GM19193 (cell line): ENCODE results near the gene HBA1.
"Not testable (repeated sequence)": the region's sequence is repeated elsewhere in the genome, so short reads cannot be mapped to it uniquely, and the experiment has no call there.

Source experiments
- POLR2A ChIP-seq: IDR thresholded peaks from 4 replicates; pipeline ENCODE4 v1.6.1; 2011; ENCODE audit not compliant: insufficient read depth, insufficient read length; ENCODE audit errors: extremely low read depth

Gene HBA1

DNA sequence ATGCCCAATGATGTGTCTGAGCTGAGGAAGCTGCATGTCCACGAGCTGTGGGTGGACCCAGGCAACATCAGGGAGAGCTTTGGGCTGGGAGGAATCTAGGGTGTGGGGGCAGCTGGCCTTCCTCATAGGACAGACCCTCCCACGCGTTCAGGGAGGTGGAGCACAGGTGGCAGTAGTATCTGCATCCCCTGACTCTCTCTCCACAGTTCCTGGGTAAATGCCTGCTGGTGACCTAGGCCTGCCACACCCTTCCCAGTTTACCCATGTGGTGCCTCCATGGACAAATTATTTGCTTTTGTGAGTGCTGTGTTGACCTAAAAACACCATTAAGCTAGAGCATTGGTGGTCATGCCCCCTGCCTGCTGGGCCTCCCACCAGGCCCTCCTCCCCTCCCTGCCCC, 7.5 kb upstream of the HBA1 start:
- no peak for TF ChIP-seq POLR2A

DNA sequence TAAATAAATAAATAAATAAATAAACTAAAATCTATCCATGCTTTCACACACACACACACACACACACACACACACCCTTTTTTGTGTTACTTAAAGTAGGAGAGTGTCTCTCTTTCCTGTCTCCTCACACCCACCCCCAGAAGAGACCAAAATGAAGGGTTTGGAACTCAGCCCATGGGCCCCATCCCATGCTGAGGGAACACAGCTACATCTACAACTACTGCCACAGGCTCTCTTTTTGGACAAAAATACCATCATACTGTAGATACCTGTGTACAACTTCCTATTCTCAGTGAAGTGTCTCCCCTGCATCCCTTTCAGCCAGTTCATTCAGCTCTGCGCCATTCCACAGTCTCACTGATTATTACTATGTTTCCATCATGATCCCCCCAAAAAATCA, 5.7 kb upstream of the HBA1 start:
- no peak for TF ChIP-seq POLR2A

DNA sequence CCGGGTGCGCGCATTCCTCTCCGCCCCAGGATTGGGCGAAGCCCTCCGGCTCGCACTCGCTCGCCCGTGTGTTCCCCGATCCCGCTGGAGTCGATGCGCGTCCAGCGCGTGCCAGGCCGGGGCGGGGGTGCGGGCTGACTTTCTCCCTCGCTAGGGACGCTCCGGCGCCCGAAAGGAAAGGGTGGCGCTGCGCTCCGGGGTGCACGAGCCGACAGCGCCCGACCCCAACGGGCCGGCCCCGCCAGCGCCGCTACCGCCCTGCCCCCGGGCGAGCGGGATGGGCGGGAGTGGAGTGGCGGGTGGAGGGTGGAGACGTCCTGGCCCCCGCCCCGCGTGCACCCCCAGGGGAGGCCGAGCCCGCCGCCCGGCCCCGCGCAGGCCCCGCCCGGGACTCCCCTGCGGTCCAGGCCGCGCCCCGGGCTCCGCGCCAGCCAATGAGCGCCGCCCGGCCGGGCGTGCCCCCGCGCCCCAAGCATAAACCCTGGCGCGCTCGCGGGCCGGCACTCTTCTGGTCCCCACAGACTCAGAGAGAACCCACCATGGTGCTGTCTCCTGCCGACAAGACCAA, 4.0 kb upstream of the HBA1 start, which contains the start of gene HBA2:
TSS of gene HBA2 (plus strand) at position 503 of the 568 bp plus-strand sequence. CDS start at position 540, 37 bp downstream.
- TF ChIP-seq POLR2A = not testable (repeated sequence)

DNA sequence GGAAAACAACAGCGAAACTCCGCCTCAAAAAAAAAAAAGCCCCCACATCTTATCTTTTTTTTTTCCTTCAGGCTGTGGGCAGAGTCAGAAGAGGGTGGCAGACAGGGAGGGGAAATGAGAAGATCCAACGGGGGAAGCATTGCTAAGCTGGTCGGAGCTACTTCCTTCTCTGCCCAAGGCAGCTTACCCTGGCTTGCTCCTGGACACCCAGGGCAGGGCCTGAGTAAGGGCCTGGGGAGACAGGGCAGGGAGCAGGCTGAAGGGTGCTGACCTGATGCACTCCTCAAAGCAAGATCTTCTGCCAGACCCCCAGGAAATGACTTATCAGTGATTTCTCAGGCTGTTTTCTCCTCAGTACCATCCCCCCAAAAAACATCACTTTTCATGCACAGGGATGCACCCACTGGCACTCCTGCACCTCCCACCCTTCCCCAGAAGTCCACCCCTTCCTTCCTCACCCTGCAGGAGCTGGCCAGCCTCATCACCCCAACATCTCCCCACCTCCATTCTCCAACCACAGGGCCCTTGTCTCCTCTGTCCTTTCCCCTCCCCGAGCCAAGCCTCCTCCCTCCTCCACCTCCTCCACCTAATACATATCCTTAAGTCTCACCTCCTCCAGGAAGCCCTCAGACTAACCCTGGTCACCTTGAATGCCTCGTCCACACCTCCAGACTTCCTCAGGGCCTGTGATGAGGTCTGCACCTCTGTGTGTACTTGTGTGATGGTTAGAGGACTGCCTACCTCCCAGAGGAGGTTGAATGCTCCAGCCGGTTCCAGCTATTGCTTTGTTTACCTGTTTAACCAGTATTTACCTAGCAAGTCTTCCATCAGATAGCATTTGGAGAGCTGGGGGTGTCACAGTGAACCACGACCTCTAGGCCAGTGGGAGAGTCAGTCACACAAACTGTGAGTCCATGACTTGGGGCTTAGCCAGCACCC, 1.2 kb upstream of the HBA1 start:
- no peak for TF ChIP-seq POLR2A

DNA sequence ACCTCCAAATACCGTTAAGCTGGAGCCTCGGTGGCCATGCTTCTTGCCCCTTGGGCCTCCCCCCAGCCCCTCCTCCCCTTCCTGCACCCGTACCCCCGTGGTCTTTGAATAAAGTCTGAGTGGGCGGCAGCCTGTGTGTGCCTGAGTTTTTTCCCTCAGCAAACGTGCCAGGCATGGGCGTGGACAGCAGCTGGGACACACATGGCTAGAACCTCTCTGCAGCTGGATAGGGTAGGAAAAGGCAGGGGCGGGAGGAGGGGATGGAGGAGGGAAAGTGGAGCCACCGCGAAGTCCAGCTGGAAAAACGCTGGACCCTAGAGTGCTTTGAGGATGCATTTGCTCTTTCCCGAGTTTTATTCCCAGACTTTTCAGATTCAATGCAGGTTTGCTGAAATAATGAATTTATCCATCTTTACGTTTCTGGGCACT, 928 bp downstream of the HBA1 start:
- no peak for TF ChIP-seq POLR2A

DNA sequence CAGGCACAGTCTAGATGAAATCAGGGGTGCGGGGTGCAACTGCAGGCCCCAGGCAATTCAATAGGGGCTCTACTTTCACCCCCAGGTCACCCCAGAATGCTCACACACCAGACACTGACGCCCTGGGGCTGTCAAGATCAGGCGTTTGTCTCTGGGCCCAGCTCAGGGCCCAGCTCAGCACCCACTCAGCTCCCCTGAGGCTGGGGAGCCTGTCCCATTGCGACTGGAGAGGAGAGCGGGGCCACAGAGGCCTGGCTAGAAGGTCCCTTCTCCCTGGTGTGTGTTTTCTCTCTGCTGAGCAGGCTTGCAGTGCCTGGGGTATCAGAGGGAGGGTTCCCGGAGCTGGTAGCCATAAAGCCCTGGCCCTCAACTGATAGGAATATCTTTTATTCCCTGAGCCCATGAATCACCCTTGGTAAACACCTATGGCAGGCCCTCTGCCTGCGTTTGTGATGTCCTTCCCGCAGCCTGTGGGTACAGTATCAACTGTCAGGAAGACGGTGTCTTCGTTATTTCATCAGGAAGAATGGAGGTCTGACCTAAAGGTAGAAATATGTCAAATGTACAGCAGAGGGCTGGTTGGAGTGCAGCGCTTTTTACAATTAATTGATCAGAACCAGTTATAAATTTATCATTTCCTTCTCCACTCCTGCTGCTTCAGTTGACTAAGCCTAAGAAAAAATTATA, 1.6 kb downstream of the HBA1 start:
- TF ChIP-seq POLR2A = no peak

DNA sequence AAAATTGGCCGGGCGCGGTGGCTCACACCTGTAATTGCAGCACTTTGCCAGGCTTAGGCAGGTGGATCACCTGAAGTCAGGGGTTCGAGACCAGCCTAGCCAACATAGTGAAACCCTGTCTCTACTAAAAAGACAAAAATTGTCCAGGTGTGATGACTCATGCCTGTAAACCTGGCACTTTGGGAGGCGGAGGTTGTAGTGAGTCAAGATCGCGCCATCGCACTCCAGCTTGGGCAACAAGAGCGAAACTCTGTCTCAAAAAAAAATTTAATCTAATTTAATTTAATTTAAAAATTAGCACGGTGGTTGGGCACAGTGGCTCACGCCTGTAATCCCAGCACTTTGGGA, 2.2 kb downstream of the HBA1 start:
- TF ChIP-seq POLR2A = no peak

DNA sequence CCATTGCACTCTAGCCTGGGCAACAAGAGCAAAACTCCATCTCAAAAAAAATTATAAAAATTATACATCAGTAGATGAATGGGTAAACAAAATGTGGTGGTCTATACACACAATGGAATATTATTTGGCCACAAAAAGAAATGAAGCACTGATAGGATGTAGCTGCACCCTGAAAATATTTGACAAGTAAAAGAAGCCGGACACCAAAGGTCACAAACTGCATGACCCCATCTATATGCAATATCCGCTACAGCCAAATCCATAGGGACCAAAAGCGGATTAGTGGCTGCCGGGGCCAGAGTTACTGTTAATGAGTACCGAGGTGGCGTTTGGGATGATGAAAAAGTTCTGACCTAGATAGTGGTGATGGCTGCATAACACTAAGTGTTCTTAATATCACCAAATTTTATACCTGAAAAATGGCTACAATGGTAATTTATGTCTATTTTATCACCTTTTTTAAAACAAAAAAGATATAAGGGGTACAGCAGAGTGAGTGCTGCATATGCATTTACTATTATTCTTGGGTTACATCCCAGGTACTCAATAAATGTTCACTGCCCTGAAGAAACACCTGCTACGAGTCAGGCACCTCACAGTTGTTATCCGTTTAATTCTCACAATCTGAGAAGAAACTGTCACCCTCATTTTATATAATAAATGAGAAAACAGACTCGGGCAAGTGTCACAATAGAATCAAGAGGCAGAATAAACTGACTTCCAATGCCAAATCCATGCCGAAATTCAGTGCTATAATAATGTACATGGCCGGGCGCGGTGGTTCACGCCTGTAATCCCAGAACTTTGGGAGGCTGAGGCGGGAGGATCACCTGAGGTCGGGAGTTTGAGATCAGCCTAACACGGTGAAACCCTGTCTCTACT, 3.0 kb downstream of the HBA1 start:
- no peak for TF ChIP-seq POLR2A

DNA sequence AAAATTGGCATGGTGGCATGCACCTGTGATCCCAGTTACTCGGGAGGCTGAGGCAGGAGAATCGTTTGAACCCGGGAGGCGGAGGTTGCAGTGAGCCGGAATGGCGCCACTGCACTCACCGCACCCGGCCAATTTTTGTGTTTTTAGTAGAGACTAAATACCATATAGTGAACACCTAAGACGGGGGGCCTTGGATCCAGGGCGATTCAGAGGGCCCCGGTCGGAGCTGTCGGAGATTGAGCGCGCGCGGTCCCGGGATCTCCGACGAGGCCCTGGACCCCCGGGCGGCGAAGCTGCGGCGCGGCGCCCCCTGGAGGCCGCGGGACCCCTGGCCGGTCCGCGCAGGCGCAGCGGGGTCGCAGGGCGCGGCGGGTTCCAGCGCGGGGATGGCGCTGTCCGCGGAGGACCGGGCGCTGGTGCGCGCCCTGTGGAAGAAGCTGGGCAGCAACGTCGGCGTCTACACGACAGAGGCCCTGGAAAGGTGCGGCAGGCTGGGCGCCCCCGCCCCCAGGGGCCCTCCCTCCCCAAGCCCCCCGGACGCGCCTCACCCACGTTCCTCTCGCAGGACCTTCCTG, 3.7 kb downstream of the HBA1 start, which contains the start of gene HBQ1:
TSS of gene HBQ1 (plus strand) at position 359 of the 575 bp plus-strand sequence. CDS start at position 387, 28 bp downstream.
- no peak for TF ChIP-seq POLR2A

DNA sequence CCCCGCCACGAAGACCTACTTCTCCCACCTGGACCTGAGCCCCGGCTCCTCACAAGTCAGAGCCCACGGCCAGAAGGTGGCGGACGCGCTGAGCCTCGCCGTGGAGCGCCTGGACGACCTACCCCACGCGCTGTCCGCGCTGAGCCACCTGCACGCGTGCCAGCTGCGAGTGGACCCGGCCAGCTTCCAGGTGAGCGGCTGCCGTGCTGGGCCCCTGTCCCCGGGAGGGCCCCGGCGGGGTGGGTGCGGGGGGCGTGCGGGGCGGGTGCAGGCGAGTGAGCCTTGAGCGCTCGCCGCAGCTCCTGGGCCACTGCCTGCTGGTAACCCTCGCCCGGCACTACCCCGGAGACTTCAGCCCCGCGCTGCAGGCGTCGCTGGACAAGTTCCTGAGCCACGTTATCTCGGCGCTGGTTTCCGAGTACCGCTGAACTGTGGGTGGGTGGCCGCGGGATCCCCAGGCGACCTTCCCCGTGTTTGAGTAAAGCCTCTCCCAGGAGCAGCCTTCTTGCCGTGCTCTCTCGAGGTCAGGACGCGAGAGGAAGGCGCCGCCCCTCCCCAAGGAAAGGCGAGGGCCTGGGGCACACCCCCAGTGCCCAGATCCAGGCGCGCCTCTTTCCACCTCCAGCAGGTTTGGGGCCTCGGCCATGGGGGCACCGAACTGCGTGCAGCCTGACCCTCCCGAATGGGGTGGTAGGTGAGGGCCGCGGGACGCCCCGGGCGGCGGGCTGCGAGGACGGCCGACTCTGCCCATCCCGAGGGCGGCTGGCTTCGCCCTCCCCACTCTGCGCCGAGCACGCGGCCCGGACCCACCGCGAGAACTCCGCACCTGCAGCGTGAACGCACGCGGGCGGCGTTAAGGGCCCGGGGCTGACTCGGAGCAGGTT, 4.4 kb downstream of the HBA1 start:
- TF ChIP-seq POLR2A = no peak

DNA sequence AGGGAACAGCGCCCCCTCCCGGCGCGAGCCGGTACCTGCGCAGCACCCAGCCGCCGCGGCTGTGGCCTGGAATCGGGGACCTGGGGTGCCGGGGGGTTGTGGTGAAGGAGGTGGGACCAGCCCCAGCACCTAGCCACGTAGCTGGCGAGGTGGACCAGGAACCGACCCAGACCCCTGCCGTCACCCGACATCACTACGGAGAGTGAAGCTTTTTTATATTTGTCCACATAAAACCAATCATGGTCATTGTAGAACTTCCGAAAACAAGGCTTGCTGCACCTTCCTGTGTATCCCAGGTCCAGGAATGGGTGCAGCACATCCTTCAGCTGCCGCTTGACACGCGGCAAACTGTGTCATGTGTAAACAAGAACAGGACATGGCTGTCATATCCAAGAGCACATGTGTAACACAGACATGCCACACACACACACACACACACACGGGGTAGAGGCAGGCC, 5.1 kb downstream of the HBA1 start:
- no peak for TF ChIP-seq POLR2A

DNA sequence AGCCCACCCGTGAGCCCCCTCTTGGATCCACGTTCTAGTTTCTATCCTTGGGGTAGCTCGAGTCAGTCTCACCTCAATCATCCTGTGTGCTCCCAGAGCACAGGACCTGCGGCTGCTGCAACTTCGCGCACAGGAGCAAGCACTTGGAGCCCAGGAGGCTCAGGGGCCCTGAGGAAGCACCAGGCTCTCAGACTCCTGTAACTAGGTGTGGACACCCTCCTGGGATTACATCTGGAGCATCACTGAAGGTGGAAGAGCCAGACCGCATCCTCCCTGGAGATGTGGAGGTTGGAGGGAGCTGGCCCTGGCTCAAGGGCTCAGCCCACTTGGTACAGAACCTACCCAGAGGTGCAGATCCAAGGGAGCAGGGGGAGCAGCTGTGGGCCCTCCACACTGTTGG, 6.5 kb downstream of the HBA1 start:
- no peak for TF ChIP-seq POLR2A

DNA sequence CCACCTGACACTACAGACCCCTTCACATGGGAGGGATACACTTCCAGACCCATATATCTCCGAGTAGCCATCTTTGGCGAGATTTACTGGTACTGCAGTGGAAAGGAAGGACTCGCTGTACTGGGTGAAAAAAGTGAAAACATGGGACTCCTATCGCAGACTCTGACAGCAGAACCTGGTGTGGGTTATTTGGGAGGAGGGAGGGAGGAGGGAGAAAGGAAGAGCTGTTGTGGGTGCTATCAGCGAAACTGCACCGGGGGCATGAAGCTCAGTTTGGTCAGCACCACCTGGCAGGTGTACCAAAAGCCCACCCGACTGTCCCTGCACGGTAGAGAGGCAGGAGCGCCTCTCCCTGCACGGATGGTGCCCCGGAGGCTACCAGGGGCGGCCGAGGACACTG, 8.7 kb downstream of the HBA1 start:
- no peak for TF ChIP-seq POLR2A
